Activated CD8-positive, alpha-beta T cell treated with anti-CD3 and anti-CD28 coated beads, Interleukin-2, amount 10 ng/mL, durations not matched to agents 7 days and 5 days (primary cell): ENCODE data around the gene ZBTB7C. TPM values are rescaled to one million over a fixed set of nuclear protein-coding genes. Genes with fewer than 3 reads are reported as not detected.

Experiments used
- ATAC-seq: fragments of 150-1000 bp; cut with Tn5 transposase; one replicate; pipeline ENCODE4 v1.10.0; 2021; ENCODE audit warnings: moderate library complexity
- CTCF ChIA-PET: fragments of 350-600 bp; sonication (Branson Sonifier 250); formaldehyde crosslinking; loops from one replicate; lab custom pipeline; 2021; ENCODE audit warnings: antibody characterized with exemption; lab: Charles Lee
- POLR2A ChIA-PET: fragments of 350-600 bp; sonication (Branson Sonifier 250); formaldehyde crosslinking; loops from one replicate; lab custom pipeline; 2021; ENCODE audit warnings: antibody characterized with exemption; lab: Charles Lee
- DNase-seq: peaks from one replicate; pipeline ENCODE4 v3.0.0-alpha.2; 2020
- H3K27ac Mint-ChIP-seq: one replicate; pipeline ENCODE4 v1.8.0; 2021; ENCODE audit warnings: mild to moderate bottlenecking, mixed read lengths
- H3K27me3 Mint-ChIP-seq: one replicate; pipeline ENCODE4 v1.8.0; 2021; ENCODE audit warnings: low read depth, mixed read lengths
- H3K36me3 Mint-ChIP-seq: one replicate; pipeline ENCODE4 v1.8.0; 2021; ENCODE audit warnings: low read depth, mixed read lengths
- H3K4me1 Mint-ChIP-seq: one replicate; pipeline ENCODE4 v1.8.0; 2021; ENCODE audit warnings: low read depth, mixed read lengths
- H3K4me3 Mint-ChIP-seq: one replicate; pipeline ENCODE4 v1.8.0; 2021; ENCODE audit warnings: mild to moderate bottlenecking, mixed read lengths
- H3K9me3 Mint-ChIP-seq: one replicate; pipeline ENCODE4 v1.8.0; 2022; ENCODE audit warnings: mixed read lengths; ENCODE audit not compliant: insufficient read depth
- total RNA-seq, 2 experiments: library from RNA; stranded (reverse); gene quantifications; one replicate each; pipeline ENCODE4 v1.2.3, GENCODE V29; 2021

Gene ZBTB7C
- total RNA-seq, 2 experiments from 2014 or later = not detected

DNA sequence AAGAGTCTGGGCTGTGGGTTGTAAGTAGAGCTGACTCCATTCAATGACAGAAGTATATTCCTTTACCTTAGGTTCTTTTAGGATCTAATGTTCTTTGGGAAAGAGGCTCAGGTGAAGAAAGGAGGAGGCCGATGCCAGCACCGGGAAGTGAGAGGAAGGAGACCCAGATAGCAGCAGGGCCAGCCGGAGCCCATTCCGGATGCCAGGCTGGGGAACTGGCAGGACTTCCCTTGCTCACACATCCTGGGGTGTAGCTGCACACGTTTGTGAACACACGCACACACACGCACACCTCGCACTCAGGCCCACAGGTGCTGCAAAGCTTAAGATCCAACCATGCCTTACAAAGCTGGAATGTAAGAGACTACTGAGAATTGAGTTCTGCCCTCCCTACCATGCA is 383.0 kb downstream of the ZBTB7C start:
- Mint-ChIP-seq H3K4me3 (no peak overlapping the region), H3K27me3 (peaks cover 5% of the 10 kb centered on the region), H3K36me3 (no peaks in the 10 kb centered on the region), H3K4me1 (peaks cover 3% of the 10 kb centered on the region), H3K9me3 (no peaks in the 10 kb centered on the region), H3K27ac (no peak overlapping the region)
- no peak for DNase-seq
- ChIA-PET CTCF (interaction anchor here (1.6 kb wide), 1 partner anchor 254 kb away, joined by 10 read pairs; no protein-coding TSS in a partner anchor), POLR2A (no interaction called here)
- ATAC-seq = no peak

- ChIA-PET POLR2A (no interaction called here), CTCF (interaction anchor here (0.7 to 1.6 kb wide), 3 partner anchors 253 to 724 kb away, joined by 3 to 10 read pairs (median 4); no protein-coding TSS in a partner anchor)
- no peaks in the 10 kb centered on the region for H3K9me3 Mint-ChIP-seq
- no peak overlapping the region for H3K4me3 Mint-ChIP-seq
- H3K36me3 Mint-ChIP-seq = no peaks in the 10 kb centered on the region
- peaks cover 3% of the 10 kb centered on the region for H3K4me1 Mint-ChIP-seq
- no peak overlapping the region for H3K27ac Mint-ChIP-seq
- ATAC-seq (no peak), DNase-seq (no peak)
- peaks cover 6% of the 10 kb centered on the region for H3K27me3 Mint-ChIP-seq
Measured at GRCh38 chr18:48024881-48025660, 384.1 kb downstream of the ZBTB7C start.

DNA sequence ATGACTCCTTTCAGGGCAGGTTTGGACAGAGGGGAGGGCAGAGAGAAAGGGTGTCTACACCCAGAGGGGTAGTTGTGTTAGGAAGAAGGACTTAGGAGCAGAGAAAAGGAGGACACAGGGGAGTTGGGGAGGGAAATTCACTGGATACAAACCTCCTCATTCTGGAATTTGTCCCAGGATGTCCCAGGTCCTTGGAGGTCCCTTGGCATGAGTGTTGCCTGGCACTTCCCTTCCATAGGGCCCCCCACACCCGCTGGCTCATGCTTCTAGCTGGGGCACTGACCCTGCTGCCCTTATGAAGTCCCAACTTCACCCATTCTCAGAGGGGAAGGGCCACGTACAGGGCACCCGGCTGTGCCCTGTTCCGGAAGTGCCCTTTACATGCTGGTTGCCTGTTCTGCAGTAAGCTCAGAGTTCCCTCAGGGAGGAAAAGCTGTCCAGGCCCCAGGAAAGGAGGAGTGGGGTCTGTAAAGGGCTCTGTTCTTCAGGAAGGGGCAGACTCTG is 385.1 kb downstream of the ZBTB7C start:
- ChIA-PET CTCF (no interaction called here), POLR2A (no interaction called here)
- ATAC-seq (no peak), DNase-seq (no peak)
- no peaks in the 10 kb centered on the region for H3K36me3 Mint-ChIP-seq
- no peaks in the 10 kb centered on the region for H3K9me3 Mint-ChIP-seq
- H3K27me3 Mint-ChIP-seq = peaks cover 11% of the 10 kb centered on the region
- H3K4me1 Mint-ChIP-seq = peaks cover 3% of the 10 kb centered on the region
- no peak overlapping the region for H3K4me3 Mint-ChIP-seq
- H3K27ac Mint-ChIP-seq = no peak overlapping the region

- CTCF ChIA-PET = no interaction called here
- peak; percentile 36 for DNase-seq
- H3K9me3 Mint-ChIP-seq = no peaks in the 10 kb centered on the region
- H3K36me3 Mint-ChIP-seq = no peaks in the 10 kb centered on the region
- H3K27ac Mint-ChIP-seq = no peak overlapping the region
- peaks cover 3% of the 10 kb centered on the region for H3K4me1 Mint-ChIP-seq
- peaks cover 12% of the 10 kb centered on the region for H3K27me3 Mint-ChIP-seq
- H3K4me3 Mint-ChIP-seq = no peak overlapping the region
- POLR2A ChIA-PET = no interaction called here
- ATAC-seq = no peak
Measured at GRCh38 chr18:48023334-48024008, 385.7 kb downstream of the ZBTB7C start.

GRCh38 chr18:48022531-48023329 is 386.5 kb downstream of the ZBTB7C start:
- Mint-ChIP-seq H3K9me3 (no peaks in the 10 kb centered on the region), H3K4me3 (no peak overlapping the region), H3K36me3 (no peaks in the 10 kb centered on the region), H3K27me3 (peaks cover 15% of the 10 kb centered on the region), H3K4me1 (peaks cover 3% of the 10 kb centered on the region), H3K27ac (no peak overlapping the region)
- ChIA-PET POLR2A (no interaction called here), CTCF (interaction anchor here (1.1 to 1.7 kb wide), 4 partner anchors 149 to 290 kb away, joined by 3 to 6 read pairs (median 4); no protein-coding TSS in a partner anchor)
- ATAC-seq (peak; percentile 80), DNase-seq (peak; percentile 35)

DNA sequence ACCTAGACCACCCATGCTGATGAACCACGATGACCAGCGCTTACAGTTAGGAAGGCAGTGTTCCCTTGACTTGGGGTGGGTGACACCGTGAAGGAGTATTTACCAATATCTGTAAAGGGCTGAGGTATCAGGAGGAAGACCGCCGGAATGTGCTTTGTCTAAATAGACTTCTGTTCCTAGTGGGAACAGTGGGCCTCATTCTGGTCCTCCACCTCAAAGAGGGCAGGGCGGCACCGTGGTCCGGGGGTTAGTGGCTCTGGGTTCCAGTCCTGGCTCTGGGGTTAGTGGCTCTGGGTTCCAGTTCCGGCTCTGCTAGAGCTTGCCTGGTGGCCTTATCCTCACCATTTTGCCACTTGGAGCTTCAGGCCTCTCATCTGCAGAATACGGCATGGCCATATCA is 387.2 kb downstream of the ZBTB7C start:
- H3K4me1 Mint-ChIP-seq = peaks cover 3% of the 10 kb centered on the region
- no peaks in the 10 kb centered on the region for H3K36me3 Mint-ChIP-seq
- peaks cover 16% of the 10 kb centered on the region for H3K27me3 Mint-ChIP-seq
- ATAC-seq (no peak), DNase-seq (no peak)
- no peak overlapping the region for H3K4me3 Mint-ChIP-seq
- CTCF ChIA-PET = interaction anchor here (1.1 to 1.7 kb wide), 4 partner anchors 148 to 289 kb away, joined by 3 to 6 read pairs (median 4); no protein-coding TSS in a partner anchor
- POLR2A ChIA-PET = no interaction called here
- H3K27ac Mint-ChIP-seq = no peak overlapping the region
- H3K9me3 Mint-ChIP-seq = no peaks in the 10 kb centered on the region

DNA sequence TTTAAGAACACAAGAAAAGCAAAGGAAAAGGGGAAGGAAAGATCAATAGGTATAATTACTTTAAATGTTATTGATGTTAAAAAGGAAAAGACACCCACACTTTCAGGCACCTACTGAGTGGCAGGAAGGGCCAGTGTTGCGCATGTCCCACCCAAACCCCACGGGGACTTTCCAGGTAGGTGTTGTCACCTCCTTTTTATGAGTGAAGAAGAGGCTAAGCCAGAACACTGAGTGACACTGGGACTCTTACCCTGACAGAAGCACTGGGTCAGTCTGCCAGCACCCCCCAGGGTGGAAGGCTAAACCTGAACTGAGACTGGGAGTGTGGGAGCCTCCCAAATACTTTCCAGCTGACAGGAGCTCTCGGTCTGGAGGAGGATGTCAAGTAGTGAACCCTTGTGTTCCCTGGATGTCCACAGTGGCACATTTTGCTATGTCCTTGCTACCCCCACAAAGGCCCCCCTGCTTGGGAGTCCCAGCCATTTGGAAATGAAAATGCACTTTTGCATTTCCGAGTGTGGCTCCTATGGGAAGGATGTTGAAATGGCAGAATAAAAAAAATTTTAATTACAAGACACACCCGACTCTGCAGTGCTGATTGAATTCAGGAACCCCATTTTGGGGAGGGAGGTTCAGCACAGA is 387.8 kb downstream of the ZBTB7C start:
- DNase-seq (no peak), ATAC-seq (no peak)

DNA sequence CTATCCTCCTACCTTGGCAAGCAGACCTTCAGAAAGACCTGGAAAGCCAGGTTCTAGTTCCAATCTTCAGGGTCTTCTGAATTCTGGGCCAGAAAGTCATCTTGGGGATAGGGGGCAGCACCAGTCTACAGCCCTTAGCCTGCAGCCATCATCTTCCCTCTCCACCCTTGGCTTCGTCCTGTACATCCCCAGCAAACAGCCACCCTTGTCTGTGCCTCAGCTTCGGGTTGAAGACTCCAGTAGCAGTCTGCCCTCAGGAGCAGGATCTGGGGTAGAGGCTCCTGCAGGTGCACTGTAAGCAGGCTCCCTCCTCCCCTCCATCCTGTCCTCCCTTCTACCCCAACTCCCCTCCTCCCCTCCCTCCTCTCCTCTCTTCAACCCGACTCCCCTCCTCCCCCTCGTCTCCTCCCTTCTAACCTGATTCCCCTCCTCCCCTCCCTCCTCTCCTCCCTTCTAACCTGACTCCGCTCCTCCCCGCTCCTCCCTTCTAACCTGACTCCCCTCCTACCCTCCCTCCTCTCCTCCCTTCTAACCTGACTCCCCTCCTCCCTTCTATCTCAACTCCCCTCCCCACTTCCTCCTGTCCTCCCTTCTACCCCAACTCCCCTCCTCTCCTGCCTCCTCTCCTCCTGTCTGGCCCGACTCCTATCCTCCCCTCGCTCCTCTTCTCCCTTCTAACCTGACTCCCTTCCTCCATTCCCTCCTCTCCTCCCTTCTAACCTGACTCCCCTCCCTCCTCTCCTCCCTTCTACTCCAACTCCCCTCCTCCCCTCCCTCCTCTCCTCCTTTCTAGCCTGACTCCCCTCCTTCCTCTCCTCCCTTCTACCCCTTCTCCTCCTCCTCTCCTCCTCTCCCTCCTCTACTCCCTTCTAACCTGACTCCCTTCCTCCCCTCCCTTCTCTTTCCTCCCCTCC is 388.6 kb downstream of the ZBTB7C start:
- DNase-seq (no peak), ATAC-seq (no peak)
- CTCF ChIA-PET = interaction anchor here (0.9 to 1.7 kb wide), 5 partner anchors 13 to 248 kb away, joined by 3 to 6 read pairs (median 4); no protein-coding TSS in a partner anchor
- POLR2A ChIA-PET = no interaction called here
- H3K27me3 Mint-ChIP-seq = peaks cover 22% of the 10 kb centered on the region
- peaks cover 3% of the 10 kb centered on the region for H3K4me1 Mint-ChIP-seq
- no peak overlapping the region for H3K27ac Mint-ChIP-seq
- no peaks in the 10 kb centered on the region for H3K9me3 Mint-ChIP-seq
- no peak overlapping the region for H3K4me3 Mint-ChIP-seq
- H3K36me3 Mint-ChIP-seq = no peaks in the 10 kb centered on the region

More for the DNA sequence above, 387.8 kb downstream of the ZBTB7C start:
- POLR2A ChIA-PET = no interaction called here
- no peak overlapping the region for H3K4me3 Mint-ChIP-seq
- no peaks in the 10 kb centered on the region for H3K9me3 Mint-ChIP-seq
- H3K4me1 Mint-ChIP-seq = peaks cover 3% of the 10 kb centered on the region
- H3K27me3 Mint-ChIP-seq = peaks cover 22% of the 10 kb centered on the region
- no peak overlapping the region for H3K27ac Mint-ChIP-seq
- CTCF ChIA-PET = interaction anchor here (1.1 to 1.7 kb wide), 4 partner anchors 147 to 289 kb away, joined by 3 to 6 read pairs (median 4); no protein-coding TSS in a partner anchor
- H3K36me3 Mint-ChIP-seq = no peaks in the 10 kb centered on the region

- ChIA-PET POLR2A (no interaction called here), CTCF (interaction anchor here (0.9 to 1.2 kb wide), 4 partner anchors 12 to 248 kb away, joined by 3 to 4 read pairs (median 4); no protein-coding TSS in a partner anchor)
- ATAC-seq (no peak), DNase-seq (no peak)
- Mint-ChIP-seq H3K4me3 (no peak overlapping the region), H3K4me1 (peaks cover 3% of the 10 kb centered on the region), H3K9me3 (no peaks in the 10 kb centered on the region), H3K27me3 (peaks cover 26% of the 10 kb centered on the region), H3K27ac (no peak overlapping the region), H3K36me3 (no peaks in the 10 kb centered on the region)
Measured at GRCh38 chr18:48019557-48020325, 389.4 kb downstream of the ZBTB7C start.

DNA sequence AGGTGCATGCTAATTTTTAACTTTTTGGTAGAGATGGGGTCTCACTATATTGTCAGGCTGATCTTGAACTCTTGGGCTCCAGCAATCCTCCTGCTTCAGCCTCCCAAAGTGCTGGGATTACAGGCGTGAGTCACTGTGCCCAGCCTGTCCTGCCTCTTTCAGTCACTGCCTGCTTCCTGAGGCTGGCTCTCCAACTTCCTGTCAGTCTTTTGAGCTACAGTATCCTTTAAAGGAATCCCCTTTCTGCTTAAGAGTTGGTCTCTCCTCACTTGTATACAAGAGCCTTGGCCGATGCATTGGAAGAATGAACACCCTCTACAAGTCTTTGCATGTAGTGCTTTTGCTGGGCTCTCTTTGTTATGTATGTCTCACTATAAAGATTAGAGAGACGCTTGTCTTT is 390.3 kb downstream of the ZBTB7C start:
- Mint-ChIP-seq H3K27me3 (peaks cover 34% of the 10 kb centered on the region), H3K4me3 (no peak overlapping the region), H3K9me3 (no peaks in the 10 kb centered on the region), H3K36me3 (no peaks in the 10 kb centered on the region), H3K27ac (no peak overlapping the region), H3K4me1 (peaks cover 3% of the 10 kb centered on the region)
- ATAC-seq = no peak
- CTCF ChIA-PET = no interaction called here
- no peak for DNase-seq
- POLR2A ChIA-PET = no interaction called here
